Neural cell (in vitro differentiated cells): ENCODE data around the gene RELT. TPM values are rescaled to one million over a fixed set of nuclear protein-coding genes. Genes with fewer than 3 reads are reported as not detected.

Experiments used
- H2AFZ ChIP-seq: fragments of 200-600, 300-800 bp; sonication (generic), shearing (Covaris generic); 2 replicates; pipeline ENCODE4 v1.6.0; 2014; ENCODE audit warnings: low read depth, mild to moderate bottlenecking, antibody characterized with exemption, low read length, moderate library complexity
- H3F3A ChIP-seq: fragments of 200-600 bp; shearing (Covaris generic); 2 replicates; pipeline ENCODE4 v1.6.1; 2016; ENCODE audit warnings: mild to moderate bottlenecking, moderate library complexity, mixed read lengths, antibody characterized with exemption, low read length; ENCODE audit not compliant: insufficient read depth, poor library complexity, severe bottlenecking
- H3K27ac ChIP-seq: fragments of 200-600, 300-800 bp; sonication (generic), shearing (Covaris generic); 2 replicates; pipeline ENCODE4 v1.5.1; 2014; ENCODE audit warnings: mild to moderate bottlenecking, low read length, moderate library complexity
- H3K27me3 ChIP-seq: fragments of 300-800, 200-600 bp; sonication (generic), shearing (Covaris generic); 2 replicates; pipeline ENCODE4 v1.6.0; 2014; ENCODE audit warnings: mild to moderate bottlenecking, low read depth, low read length, moderate library complexity; ENCODE audit not compliant: insufficient read depth
- H3K36me3 ChIP-seq: fragments of 300-800, 200-600 bp; sonication (generic), shearing (Covaris generic); 2 replicates; pipeline ENCODE4 v1.5.1; 2014; ENCODE audit warnings: mild to moderate bottlenecking, antibody characterized with exemption, low read length, moderate library complexity; ENCODE audit not compliant: insufficient read depth
- H3K4me2 ChIP-seq: fragments of 300-800, 200-600 bp; sonication (generic), shearing (Covaris generic); 2 replicates; pipeline ENCODE4 v1.6.0; 2014; ENCODE audit warnings: mild to moderate bottlenecking, low read length
- H3K4me3 ChIP-seq: fragments of 300-800, 200-600 bp; sonication (generic), shearing (Covaris generic); 2 replicates; pipeline ENCODE4 v1.5.1; 2014; ENCODE audit warnings: mild to moderate bottlenecking, low read length, moderate library complexity
- H3K79me2 ChIP-seq: fragments of 200-600 bp; shearing (Covaris generic); replicated peaks from 2 replicates; pipeline ENCODE4 v1.6.0; 2014; ENCODE audit warnings: mild to moderate bottlenecking, low read length, moderate library complexity; ENCODE audit not compliant: insufficient read depth
- H3K9ac ChIP-seq: fragments of 300-800, 200-600 bp; sonication (generic), shearing (Covaris generic); 2 replicates; pipeline ENCODE4 v1.6.1; 2016; ENCODE audit warnings: mild to moderate bottlenecking, low read length, mixed read lengths
- H3K9me2 ChIP-seq: fragments of 200-600 bp; shearing (Covaris generic); 2 replicates; pipeline ENCODE4 v1.6.1; 2016; ENCODE audit warnings: mild to moderate bottlenecking, low read length, mixed read lengths; ENCODE audit not compliant: insufficient read depth
- H3K9me3 ChIP-seq: fragments of 200-600, 300-800 bp; sonication (generic), shearing (Covaris generic); 2 replicates; pipeline ENCODE4 v1.6.1; 2016; ENCODE audit warnings: mild to moderate bottlenecking, mixed run types, low read length, moderate library complexity, mixed read lengths
- H4K20me1 ChIP-seq: fragments of 200-600 bp; shearing (Covaris generic); 2 replicates; pipeline ENCODE4 v1.6.1; 2016; ENCODE audit warnings: mild to moderate bottlenecking, mixed run types; ENCODE audit not compliant: insufficient read depth
- CTCF ChIP-seq: fragments of 450-650 bp; IDR thresholded peaks from 2 replicates; pipeline ENCODE4 v1.5.1; 2014; ENCODE audit warnings: antibody characterized with exemption, mild to moderate bottlenecking, moderate library complexity; ENCODE audit not compliant: poor library complexity, severe bottlenecking
- EP300 ChIP-seq: fragments of 450-650 bp; conservative IDR thresholded peaks from 2 replicates; pipeline ENCODE4 v1.6.1; 2014; ENCODE audit warnings: antibody characterized with exemption, mild to moderate bottlenecking, moderate library complexity; ENCODE audit not compliant: poor library complexity, severe bottlenecking
- EZH2 ChIP-seq: fragments of 200-600, 300-800 bp; shearing (Covaris generic), sonication (generic); IDR thresholded peaks from 2 replicates; pipeline ENCODE4 v1.6.1; 2014; ENCODE audit warnings: antibody characterized with exemption, low read length, borderline replicate concordance, mild to moderate bottlenecking; ENCODE audit not compliant: insufficient read depth, poor library complexity, severe bottlenecking
- MXI1 ChIP-seq: fragments of 450-650 bp; conservative IDR thresholded peaks from 2 replicates; pipeline ENCODE4 v1.6.1; 2014; ENCODE audit warnings: antibody characterized with exemption, mild to moderate bottlenecking; ENCODE audit not compliant: poor library complexity, severe bottlenecking
- POLR2AphosphoS5 ChIP-seq: IDR thresholded peaks from 2 replicates; pipeline ENCODE4 v1.6.1; 2012
- RAD21 ChIP-seq: fragments of 450-650 bp; conservative IDR thresholded peaks from 2 replicates; pipeline ENCODE4 v1.6.1; 2014; ENCODE audit warnings: antibody characterized with exemption, mild to moderate bottlenecking, moderate library complexity
- SMC3 ChIP-seq: fragments of 450-650 bp; conservative IDR thresholded peaks from 2 replicates; pipeline ENCODE4 v1.6.1; 2014; ENCODE audit warnings: antibody characterized with exemption, mild to moderate bottlenecking, moderate library complexity; ENCODE audit not compliant: poor library complexity
- TAF1 ChIP-seq: IDR thresholded peaks from 2 replicates; pipeline ENCODE4 v1.6.1; 2012; ENCODE audit warnings: low read depth
- polyA plus RNA-seq: library from polyadenylated mRNA; depleted of rRNA; stranded (reverse); fragments of >200 nt; gene quantifications from 2 replicates; pipeline ENCODE4 v1.2.3, GENCODE V29; 2014
- TF ChIP-seq, protein P1 (sequence below): IDR thresholded peaks from 2 replicates; pipeline ENCODE4 v1.6.1; 2012; ENCODE audit warnings: borderline replicate concordance

The RELT gene
- polyA plus RNA-seq, 1 donor from 2014 or later, result 12.4 TPM

DNA sequence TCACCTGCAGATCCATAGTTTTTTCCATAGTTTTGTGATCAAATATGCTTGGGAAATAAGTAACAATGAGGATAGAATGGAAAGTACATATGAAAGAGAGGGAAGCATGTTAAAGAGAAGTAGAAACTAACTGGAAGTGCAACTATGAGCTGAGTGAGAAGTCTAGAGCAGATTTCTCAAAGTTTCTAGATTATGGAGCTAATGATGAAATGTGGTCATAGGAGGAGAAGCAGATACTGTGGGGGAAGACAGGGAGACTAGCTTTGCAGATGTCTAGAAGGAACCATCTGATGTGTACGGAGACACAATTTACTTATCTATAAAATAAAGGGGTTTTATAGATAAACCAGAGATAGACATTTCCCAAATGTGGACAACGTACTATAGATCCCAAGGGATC, 37.1 kb downstream of the RELT start:
- no peaks in the 10 kb centered on the region for H4K20me1 ChIP-seq
- no peak overlapping the region for H3K27ac ChIP-seq
- no peak overlapping the region for H2AFZ ChIP-seq

DNA sequence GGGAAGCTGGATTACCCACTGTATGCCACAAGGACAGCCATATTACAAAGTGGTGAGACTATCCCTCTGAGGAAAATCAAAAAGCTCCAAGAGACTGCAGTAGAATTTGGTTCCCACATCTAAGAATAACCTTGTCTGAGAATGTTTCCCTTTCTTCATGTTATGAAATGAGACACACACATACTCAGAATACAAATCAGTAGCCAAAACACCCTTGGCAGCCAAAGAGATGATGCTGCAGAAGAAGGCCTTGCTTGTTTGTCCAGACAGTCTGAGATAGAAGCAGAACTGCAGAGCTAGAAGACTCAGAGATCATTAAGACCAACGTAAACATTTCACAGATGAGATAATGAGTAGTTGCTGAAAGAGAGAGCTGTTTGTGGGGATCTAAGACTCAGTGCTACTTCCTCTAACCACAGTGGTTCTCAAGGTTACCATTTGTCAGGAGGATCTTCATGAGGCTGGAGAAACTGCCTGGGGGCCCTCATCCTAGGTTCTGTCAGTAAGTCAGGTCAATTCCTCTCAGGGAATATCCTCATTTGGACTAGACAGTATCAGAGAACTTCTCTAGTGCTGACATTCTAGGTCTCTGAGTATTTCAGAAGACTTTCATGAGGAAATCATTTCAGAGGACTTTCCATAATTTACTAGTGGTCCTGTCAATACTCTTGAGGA, 38.9 kb downstream of the RELT start:
- Histone ChIP-seq H3K9me2 (no peaks in the 10 kb centered on the region), H3K27me3 (no peaks in the 10 kb centered on the region), H2AFZ (no peak overlapping the region), H3K9ac (no peak overlapping the region), H3K79me2 (no peaks in the 10 kb centered on the region), H3K4me2 (no peak overlapping the region), H3K27ac (no peak overlapping the region), H3F3A (no peaks in the 10 kb centered on the region), H3K36me3 (peaks cover 4% of the 10 kb centered on the region), H4K20me1 (no peaks in the 10 kb centered on the region), H3K4me3 (no peak overlapping the region), H3K9me3 (no peaks in the 10 kb centered on the region)
- TF ChIP-seq RAD21 (no peak), MXI1 (no peak), POLR2AphosphoS5 (no peak), TAF1 (no peak), EP300 (no peak), CTCF (no peak), SMC3 (no peak)

More for the DNA sequence above, 37.1 kb downstream of the RELT start:
- no peaks in the 10 kb centered on the region for H3K9me3 ChIP-seq
- no peak overlapping the region for H3K9ac ChIP-seq
- no peak overlapping the region for H3K4me2 ChIP-seq
- H3F3A ChIP-seq, result no peaks in the 10 kb centered on the region
- H3K36me3 ChIP-seq, result peaks cover 13% of the 10 kb centered on the region
- H3K9me2 ChIP-seq, result no peaks in the 10 kb centered on the region
- H3K4me3 ChIP-seq, result no peak overlapping the region
- no peaks in the 10 kb centered on the region for H3K79me2 ChIP-seq
- TF ChIP-seq RAD21, result no peak
- no peaks in the 10 kb centered on the region for H3K27me3 ChIP-seq

DNA sequence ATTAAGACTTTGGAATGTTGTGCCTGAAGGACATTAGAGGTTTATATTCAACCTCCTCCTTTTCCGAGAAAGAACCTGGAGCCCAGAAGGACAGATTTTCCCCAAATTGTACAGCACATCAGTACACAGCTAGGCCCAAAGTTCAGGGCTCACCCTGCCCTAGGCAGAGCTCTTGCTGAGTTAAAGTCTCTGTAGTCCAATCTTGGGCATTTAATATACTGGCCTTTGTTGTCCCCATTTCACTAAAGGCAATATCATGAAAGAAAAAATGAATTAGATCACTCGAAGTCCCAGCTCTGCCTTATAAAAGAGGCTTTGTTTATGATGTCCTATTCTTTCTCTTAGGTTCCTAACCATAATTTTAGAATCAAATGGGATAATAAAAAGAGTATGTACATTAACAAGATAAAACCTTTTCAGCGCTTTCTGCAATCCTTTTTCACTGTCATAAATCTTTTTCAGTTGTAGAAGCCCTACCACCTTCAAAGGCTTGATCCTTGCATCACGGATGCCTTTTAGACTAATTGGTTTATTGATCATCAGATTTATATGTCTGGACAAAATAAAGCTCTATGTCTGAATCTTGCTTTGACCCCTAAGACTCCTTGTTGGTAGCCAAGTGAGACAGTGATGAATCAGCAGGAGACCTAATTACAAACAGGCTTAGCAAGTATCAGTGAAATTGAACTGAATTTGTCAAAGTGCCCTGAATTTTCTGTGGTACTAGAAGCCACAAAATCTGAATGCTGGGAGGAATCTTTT, 39.8 kb downstream of the RELT start:
- Histone ChIP-seq H3K79me2 (no peaks in the 10 kb centered on the region), H3K4me3 (no peak overlapping the region), H3K27me3 (no peaks in the 10 kb centered on the region), H3K9ac (no peak overlapping the region), H3K27ac (no peak overlapping the region), H2AFZ (no peak overlapping the region), H3K36me3 (peaks cover 2% of the 10 kb centered on the region), H4K20me1 (no peaks in the 10 kb centered on the region), H3K9me2 (no peaks in the 10 kb centered on the region), H3K9me3 (no peaks in the 10 kb centered on the region), H3F3A (no peaks in the 10 kb centered on the region), H3K4me2 (no peak overlapping the region)
- TF ChIP-seq MXI1, result no peak
- no peak for TF ChIP-seq EZH2
- no peak for TF ChIP-seq TAF1
- TF ChIP-seq RAD21, result no peak
- TF ChIP-seq, protein P1, sequence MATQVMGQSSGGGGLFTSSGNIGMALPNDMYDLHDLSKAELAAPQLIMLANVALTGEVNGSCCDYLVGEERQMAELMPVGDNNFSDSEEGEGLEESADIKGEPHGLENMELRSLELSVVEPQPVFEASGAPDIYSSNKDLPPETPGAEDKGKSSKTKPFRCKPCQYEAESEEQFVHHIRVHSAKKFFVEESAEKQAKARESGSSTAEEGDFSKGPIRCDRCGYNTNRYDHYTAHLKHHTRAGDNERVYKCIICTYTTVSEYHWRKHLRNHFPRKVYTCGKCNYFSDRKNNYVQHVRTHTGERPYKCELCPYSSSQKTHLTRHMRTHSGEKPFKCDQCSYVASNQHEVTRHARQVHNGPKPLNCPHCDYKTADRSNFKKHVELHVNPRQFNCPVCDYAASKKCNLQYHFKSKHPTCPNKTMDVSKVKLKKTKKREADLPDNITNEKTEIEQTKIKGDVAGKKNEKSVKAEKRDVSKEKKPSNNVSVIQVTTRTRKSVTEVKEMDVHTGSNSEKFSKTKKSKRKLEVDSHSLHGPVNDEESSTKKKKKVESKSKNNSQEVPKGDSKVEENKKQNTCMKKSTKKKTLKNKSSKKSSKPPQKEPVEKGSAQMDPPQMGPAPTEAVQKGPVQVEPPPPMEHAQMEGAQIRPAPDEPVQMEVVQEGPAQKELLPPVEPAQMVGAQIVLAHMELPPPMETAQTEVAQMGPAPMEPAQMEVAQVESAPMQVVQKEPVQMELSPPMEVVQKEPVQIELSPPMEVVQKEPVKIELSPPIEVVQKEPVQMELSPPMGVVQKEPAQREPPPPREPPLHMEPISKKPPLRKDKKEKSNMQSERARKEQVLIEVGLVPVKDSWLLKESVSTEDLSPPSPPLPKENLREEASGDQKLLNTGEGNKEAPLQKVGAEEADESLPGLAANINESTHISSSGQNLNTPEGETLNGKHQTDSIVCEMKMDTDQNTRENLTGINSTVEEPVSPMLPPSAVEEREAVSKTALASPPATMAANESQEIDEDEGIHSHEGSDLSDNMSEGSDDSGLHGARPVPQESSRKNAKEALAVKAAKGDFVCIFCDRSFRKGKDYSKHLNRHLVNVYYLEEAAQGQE, result no peak
- no peak for TF ChIP-seq CTCF
